ENCODE data around the gene SEC62. TPM values are rescaled to one million over a fixed set of nuclear protein-coding genes. Genes with fewer than 3 reads are reported as not detected.
A peak's percentile ranks its signal among the peaks of the same experiment; 100 is the strongest.

Gene SEC62
- total RNA-seq, 2 experiments from 2014 or later, result 64.5 to 176 TPM

DNA sequence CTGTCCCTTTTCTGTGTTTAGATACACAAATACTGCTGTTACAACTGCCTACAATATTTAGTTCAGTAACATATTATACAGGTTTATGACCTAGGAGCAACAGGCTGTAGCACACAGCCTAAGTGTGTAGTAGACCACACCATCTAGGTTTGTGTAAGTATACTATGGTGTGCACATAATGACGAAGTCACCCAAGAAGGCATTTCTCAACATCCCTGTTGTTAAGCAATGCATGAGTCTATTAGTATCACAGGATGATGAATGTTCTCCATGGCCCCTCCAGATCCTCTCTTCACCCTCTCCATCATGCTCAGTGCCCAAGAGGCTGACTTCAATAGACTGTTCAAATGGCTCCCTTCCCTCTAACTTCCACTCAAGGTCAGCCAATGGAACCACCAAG, 14.6 kb upstream of the SEC62 start:
- no peak overlapping the region for H3K4me3 ChIP-seq (ENCODE audit: low read depth, low read length, poor library complexity, severe bottlenecking)
- TF ChIP-seq EZH2phosphoT487 (IDR thresholded peaks at IDR 0.05; ENCODE audit: borderline replicate concordance, low read depth, low read length), result no peak
- TF ChIP-seq, protein P1, sequence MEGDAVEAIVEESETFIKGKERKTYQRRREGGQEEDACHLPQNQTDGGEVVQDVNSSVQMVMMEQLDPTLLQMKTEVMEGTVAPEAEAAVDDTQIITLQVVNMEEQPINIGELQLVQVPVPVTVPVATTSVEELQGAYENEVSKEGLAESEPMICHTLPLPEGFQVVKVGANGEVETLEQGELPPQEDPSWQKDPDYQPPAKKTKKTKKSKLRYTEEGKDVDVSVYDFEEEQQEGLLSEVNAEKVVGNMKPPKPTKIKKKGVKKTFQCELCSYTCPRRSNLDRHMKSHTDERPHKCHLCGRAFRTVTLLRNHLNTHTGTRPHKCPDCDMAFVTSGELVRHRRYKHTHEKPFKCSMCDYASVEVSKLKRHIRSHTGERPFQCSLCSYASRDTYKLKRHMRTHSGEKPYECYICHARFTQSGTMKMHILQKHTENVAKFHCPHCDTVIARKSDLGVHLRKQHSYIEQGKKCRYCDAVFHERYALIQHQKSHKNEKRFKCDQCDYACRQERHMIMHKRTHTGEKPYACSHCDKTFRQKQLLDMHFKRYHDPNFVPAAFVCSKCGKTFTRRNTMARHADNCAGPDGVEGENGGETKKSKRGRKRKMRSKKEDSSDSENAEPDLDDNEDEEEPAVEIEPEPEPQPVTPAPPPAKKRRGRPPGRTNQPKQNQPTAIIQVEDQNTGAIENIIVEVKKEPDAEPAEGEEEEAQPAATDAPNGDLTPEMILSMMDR (conservative IDR thresholded peaks at IDR 0.05; ENCODE audit: low read length), result no peak
- DNase-seq (ENCODE audit: low spot score), result no peak
- POLR2A ChIA-PET, result interaction anchor here (0.6 kb wide), 1 partner anchor 22 kb away, joined by 5 read pairs; no protein-coding TSS in a partner anchor
- no peak overlapping the region for H2AFZ ChIP-seq (ENCODE audit: low read length)
- CTCF ChIA-PET (ENCODE audit: unreplicated experiment), result no interaction called here
- H3K79me2 ChIP-seq (ENCODE audit: insufficient read depth, low read depth, low read length), result no peaks in the 10 kb centered on the region
- no peak overlapping the region for H3K27ac ChIP-seq (ENCODE audit: low read depth, low read length, poor library complexity, severe bottlenecking)
- no peaks in the 10 kb centered on the region for H3K9me2 ChIP-seq (ENCODE audit: insufficient read depth, low read length)
- no peaks in the 10 kb centered on the region for H4K20me1 ChIP-seq (ENCODE audit: insufficient read depth, low read length)
- H3K4me2 ChIP-seq (ENCODE audit: low read length), result no peak overlapping the region
- peaks cover 72% of the 10 kb centered on the region for H3K4me1 ChIP-seq (ENCODE audit: insufficient read depth, low read length, poor library complexity, severe bottlenecking)
- BruUV-seq (replicated peaks), result no TSS peak
- H3K36me3 ChIP-seq (ENCODE audit: insufficient read depth, low read length), result peaks cover 30% of the 10 kb centered on the region
- peaks cover 18% of the 10 kb centered on the region; the same call in 1 of the 2 replicates for H3K9me3 ChIP-seq (ENCODE audit: low read length)
- intact Hi-C loops (cut with micrococcal nuclease; ENCODE audit: unreplicated experiment), result no loop called here

DNA sequence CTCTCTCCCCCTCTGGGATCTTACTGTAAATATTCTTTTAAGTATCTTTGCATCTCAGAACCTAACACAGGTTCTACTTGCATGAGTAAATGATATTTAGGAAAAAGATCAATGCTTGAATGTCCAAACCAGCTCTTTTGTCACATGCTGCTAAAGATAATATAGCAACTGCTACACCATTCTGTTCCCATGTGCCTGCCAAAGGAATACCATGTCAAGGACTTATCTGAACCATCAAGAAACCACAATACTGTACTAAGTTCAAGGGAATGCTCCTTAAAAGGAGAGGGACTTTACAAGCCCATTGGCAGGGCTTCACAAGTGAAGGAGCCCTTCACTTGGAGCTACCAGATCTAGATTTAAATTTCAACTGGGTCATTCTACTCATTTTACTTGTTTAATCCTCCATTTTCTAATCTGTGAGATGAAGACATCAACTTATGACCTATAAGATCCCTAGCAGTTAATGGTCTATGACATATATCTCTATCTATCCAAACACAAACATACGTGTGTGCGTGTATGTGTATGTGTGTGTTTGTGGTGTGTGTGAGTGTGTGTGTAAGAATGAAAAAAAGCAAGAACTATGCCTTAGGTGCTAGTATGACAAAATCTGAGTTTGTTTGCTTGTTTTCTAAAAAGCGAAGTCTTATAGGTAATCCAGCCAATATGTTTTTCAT, 13.0 kb upstream of the SEC62 start:
- peak overlapping the region; percentile 56 for H3K27ac ChIP-seq (ENCODE audit: low read depth, low read length, poor library complexity, severe bottlenecking)
- ChIA-PET CTCF (ENCODE audit: unreplicated experiment) (interaction anchor here (1.7 kb wide), 1 partner anchor 13 kb away, joined by 8 read pairs; the partner anchor contains the start of gene SEC62), POLR2A (interaction anchor here (0.9 to 4.9 kb wide), 10 partner anchors 7 to 104 kb away, joined by 3 to 67 read pairs (median 4); partner anchors contain the start of gene SEC62)
- H3K9me2 ChIP-seq (ENCODE audit: insufficient read depth, low read length), result no peaks in the 10 kb centered on the region
- DNase-seq (ENCODE audit: low spot score), result no peak
- intact Hi-C loops (cut with micrococcal nuclease; ENCODE audit: unreplicated experiment), result no loop called here
- H3K79me2 ChIP-seq (ENCODE audit: insufficient read depth, low read depth, low read length), result no peaks in the 10 kb centered on the region
- BruUV-seq (replicated peaks), result no TSS peak
- H2AFZ ChIP-seq (ENCODE audit: low read length), result peak overlapping the region; percentile 93
- no peak overlapping the region for H3K4me3 ChIP-seq (ENCODE audit: low read depth, low read length, poor library complexity, severe bottlenecking)
- H3K36me3 ChIP-seq (ENCODE audit: insufficient read depth, low read length), result peaks cover 32% of the 10 kb centered on the region
- peak overlapping the region; percentile 61 for H3K4me2 ChIP-seq (ENCODE audit: low read length)
- H3K4me1 ChIP-seq (ENCODE audit: insufficient read depth, low read length, poor library complexity, severe bottlenecking), result peaks cover 65% of the 10 kb centered on the region
- H4K20me1 ChIP-seq (ENCODE audit: insufficient read depth, low read length), result no peaks in the 10 kb centered on the region
- TF ChIP-seq, protein P1 (conservative IDR thresholded peaks at IDR 0.05; ENCODE audit: low read length), result no peak
- peaks cover 18% of the 10 kb centered on the region; the same call in 1 of the 2 replicates for H3K9me3 ChIP-seq (ENCODE audit: low read length)

Data from OCI-LY7 (cell line).